ENCODE measurements around the gene EPHA5.

DNA sequence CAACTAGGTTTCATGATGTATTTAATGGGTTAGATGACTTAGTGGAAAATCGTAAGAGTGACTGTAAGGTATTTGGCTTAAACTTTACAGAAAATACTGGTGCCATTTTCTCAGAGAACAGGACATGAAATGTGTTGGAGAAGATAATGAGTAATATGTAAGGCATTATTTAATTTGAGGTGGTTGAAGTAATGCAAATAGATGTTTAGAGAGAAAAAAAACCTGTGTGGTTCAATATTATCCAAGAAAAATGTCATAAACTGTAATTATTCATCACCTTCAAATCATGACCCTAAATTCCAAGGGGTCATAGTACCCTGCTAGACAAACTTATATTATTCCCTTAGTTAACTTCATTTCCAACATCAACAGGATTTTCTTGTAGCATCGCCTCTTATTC is 171.7 kb downstream of the EPHA5 start:
- no peak for TF ChIP-seq CTCF (IDR thresholded peaks at IDR 0.05)
- no peak for TF ChIP-seq SIN3A (IDR thresholded peaks at IDR 0.05; ENCODE audit: borderline replicate concordance, insufficient read depth, low read depth, low read length)
